OCI-LY7 (cell line): Measurements from ENCODE around the gene TCEA3. TPM values are rescaled to one million over a fixed set of nuclear protein-coding genes. Genes with fewer than 3 reads are reported as not detected.

Experiments
- BruUV-seq: library from RNA; stranded (reverse); fragments of 400-500 nt; replicated peaks from 2 replicates; lab custom pipeline; 2021; lab: Mats Ljungman, UMichigan
- CTCF ChIA-PET: fragments of 300-600 bp; sonication (Branson Sonifier 250); formaldehyde crosslinking; loops from one replicate; lab custom pipeline; 2022; ENCODE audit warnings: antibody characterized with exemption; ENCODE audit not compliant: unreplicated experiment; lab: Charles Lee
- POLR2A ChIA-PET: fragments of 300-600 bp; sonication (Branson Sonifier 250); formaldehyde crosslinking; loops from one replicate; lab custom pipeline; 2022; ENCODE audit warnings: antibody characterized with exemption; lab: Charles Lee
- DNase-seq: peaks from one replicate; pipeline ENCODE4 v3.0.0-alpha.2; 2015; ENCODE audit warnings: low spot score
- H2AFZ ChIP-seq: fragments of 200-600 bp; sonication (generic), shearing (Covaris generic); 2 replicates; pipeline ENCODE4 v1.6.1; 2014; ENCODE audit warnings: mild to moderate bottlenecking, antibody characterized with exemption, low read length, moderate library complexity
- H3K27ac ChIP-seq: fragments of 200-600 bp; sonication (generic); 2 replicates; pipeline ENCODE4 v1.5.1; 2014; ENCODE audit warnings: mixed run types, low read depth, mild to moderate bottlenecking, moderate library complexity, low read length, inconsistent platforms; ENCODE audit not compliant: poor library complexity, severe bottlenecking
- H3K36me3 ChIP-seq: fragments of 200-600 bp; sonication (generic); 2 replicates; pipeline ENCODE4 v1.6.1; 2014; ENCODE audit warnings: mild to moderate bottlenecking, antibody characterized with exemption, low read length, moderate library complexity, mixed read lengths; ENCODE audit not compliant: insufficient read depth
- H3K4me1 ChIP-seq: fragments of 200-600 bp; sonication (generic); 2 replicates; pipeline ENCODE4 v1.5.1; 2014; ENCODE audit warnings: mild to moderate bottlenecking, low read length; ENCODE audit not compliant: insufficient read depth, poor library complexity, severe bottlenecking
- H3K4me2 ChIP-seq: fragments of 200-600 bp; sonication (generic); 2 replicates; pipeline ENCODE4 v1.6.1; 2014; ENCODE audit warnings: mild to moderate bottlenecking, low read length
- H3K4me3 ChIP-seq: fragments of 200-600 bp; sonication (generic); 2 replicates; pipeline ENCODE4 v1.5.1; 2014; ENCODE audit warnings: mild to moderate bottlenecking, low read depth, low read length; ENCODE audit not compliant: poor library complexity, severe bottlenecking
- H3K79me2 ChIP-seq: fragments of 200-600 bp; sonication (generic); 2 replicates; pipeline ENCODE4 v1.6.1; 2016; ENCODE audit warnings: low read depth, mild to moderate bottlenecking, low read length, moderate library complexity, mixed read lengths; ENCODE audit not compliant: insufficient read depth
- H3K9me2 ChIP-seq: fragments of 200-600 bp; sonication (generic); 2 replicates; pipeline ENCODE4 v1.6.1; 2016; ENCODE audit warnings: mild to moderate bottlenecking, low read length, mixed read lengths; ENCODE audit not compliant: insufficient read depth
- H3K9me3 ChIP-seq: fragments of 200-600 bp; sonication (generic); 2 replicates; pipeline ENCODE4 v1.6.1; 2014; ENCODE audit warnings: mild to moderate bottlenecking, mixed run types, low read length, mixed read lengths
- H4K20me1 ChIP-seq: fragments of 200-600 bp; sonication (generic); 2 replicates; pipeline ENCODE4 v1.6.1; 2014; ENCODE audit warnings: mild to moderate bottlenecking, antibody characterized with exemption, low read length, moderate library complexity, mixed read lengths; ENCODE audit not compliant: insufficient read depth
- EZH2phosphoT487 ChIP-seq: fragments of 200-600 bp; sonication (generic); IDR thresholded peaks from 2 replicates; pipeline ENCODE4 v1.6.1; 2018; ENCODE audit warnings: low read depth, borderline replicate concordance, mild to moderate bottlenecking, mixed run types, antibody characterized with exemption, low read length, moderate library complexity, mixed read lengths
- intact Hi-C: fragments of 100-400 bp; cut with micrococcal nuclease; formaldehyde crosslinking; loops from one replicate; pipeline ENCODE4 v1.10.0; 2022; ENCODE audit not compliant: unreplicated experiment
- total RNA-seq, 2 experiments: library from RNA; depleted of rRNA in 1 of 2; stranded (reverse); fragments of >200 nt in 1 of 2; shearing (Covaris generic) in 1 of 2; gene quantifications; 2 replicates each; pipeline ENCODE4 v1.2.3, GENCODE V29; 2014 to 2022
- TF ChIP-seq, protein P1 (sequence below): fragments of 200-600 bp; sonication (generic); conservative IDR thresholded peaks from 2 replicates; pipeline ENCODE4 v1.5.1; 2014; ENCODE audit warnings: mild to moderate bottlenecking, antibody characterized with exemption, low read length, moderate library complexity, mixed read lengths

The TCEA3 gene
- total RNA-seq, 2 experiments from 2014 or later: not detected

DNA sequence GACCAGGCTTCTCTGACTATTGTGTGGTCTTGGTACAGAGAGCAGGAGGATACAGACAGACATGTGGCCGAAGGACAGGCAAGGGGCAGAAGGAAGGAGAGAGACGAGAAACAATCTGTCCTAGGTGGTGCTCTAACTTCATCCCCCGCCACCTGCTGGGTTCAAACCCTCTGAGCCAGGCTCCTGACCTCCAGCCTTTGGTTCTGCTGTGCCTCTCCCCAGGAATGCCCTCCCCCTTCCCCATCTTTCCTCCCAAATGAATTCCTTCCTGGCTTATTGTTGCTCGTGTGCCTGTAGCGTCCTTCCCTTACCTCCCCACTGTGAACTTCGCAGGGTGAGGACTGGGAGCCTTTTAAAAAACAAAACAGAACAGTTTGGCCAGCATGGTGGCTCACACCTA, 5.4 kb downstream of the TCEA3 start:
- intact Hi-C loops: no loop called here
- H3K27ac ChIP-seq: no peak overlapping the region
- H3K4me3 ChIP-seq: no peak overlapping the region
- no peak for TF ChIP-seq EZH2phosphoT487
- TF ChIP-seq, protein P1, sequence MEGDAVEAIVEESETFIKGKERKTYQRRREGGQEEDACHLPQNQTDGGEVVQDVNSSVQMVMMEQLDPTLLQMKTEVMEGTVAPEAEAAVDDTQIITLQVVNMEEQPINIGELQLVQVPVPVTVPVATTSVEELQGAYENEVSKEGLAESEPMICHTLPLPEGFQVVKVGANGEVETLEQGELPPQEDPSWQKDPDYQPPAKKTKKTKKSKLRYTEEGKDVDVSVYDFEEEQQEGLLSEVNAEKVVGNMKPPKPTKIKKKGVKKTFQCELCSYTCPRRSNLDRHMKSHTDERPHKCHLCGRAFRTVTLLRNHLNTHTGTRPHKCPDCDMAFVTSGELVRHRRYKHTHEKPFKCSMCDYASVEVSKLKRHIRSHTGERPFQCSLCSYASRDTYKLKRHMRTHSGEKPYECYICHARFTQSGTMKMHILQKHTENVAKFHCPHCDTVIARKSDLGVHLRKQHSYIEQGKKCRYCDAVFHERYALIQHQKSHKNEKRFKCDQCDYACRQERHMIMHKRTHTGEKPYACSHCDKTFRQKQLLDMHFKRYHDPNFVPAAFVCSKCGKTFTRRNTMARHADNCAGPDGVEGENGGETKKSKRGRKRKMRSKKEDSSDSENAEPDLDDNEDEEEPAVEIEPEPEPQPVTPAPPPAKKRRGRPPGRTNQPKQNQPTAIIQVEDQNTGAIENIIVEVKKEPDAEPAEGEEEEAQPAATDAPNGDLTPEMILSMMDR: no peak
- no peaks in the 10 kb centered on the region for H3K9me2 ChIP-seq
- no peaks in the 10 kb centered on the region for H3K79me2 ChIP-seq
- H3K4me2 ChIP-seq: no peak overlapping the region
- H3K36me3 ChIP-seq: no peaks in the 10 kb centered on the region
- no peak for DNase-seq
- no peak overlapping the region for H2AFZ ChIP-seq
- no peaks in the 10 kb centered on the region for H3K4me1 ChIP-seq
- CTCF ChIA-PET: no interaction called here
- POLR2A ChIA-PET: no interaction called here
- H4K20me1 ChIP-seq: no peaks in the 10 kb centered on the region
- H3K9me3 ChIP-seq: no peaks in the 10 kb centered on the region
- no TSS peak for BruUV-seq

DNA sequence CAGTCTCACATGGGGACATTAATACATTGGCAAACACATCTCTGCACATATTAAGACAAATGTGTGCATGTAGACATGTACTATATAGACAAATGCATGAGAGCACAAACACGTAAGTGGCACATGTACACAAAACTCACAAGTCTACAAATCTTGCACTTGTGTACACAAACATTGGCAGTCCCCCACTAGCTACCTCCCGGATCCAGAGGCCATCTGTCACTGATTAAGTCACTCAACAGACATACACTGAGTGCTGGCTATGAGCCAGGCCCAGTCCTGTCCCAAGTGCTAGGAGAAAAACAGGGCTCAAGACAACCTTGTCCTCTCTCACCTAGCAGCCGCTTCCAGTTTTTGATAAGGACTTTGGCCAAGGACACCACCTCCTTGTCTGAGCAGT, 7.0 kb downstream of the TCEA3 start:
- Histone ChIP-seq H2AFZ (no peak overlapping the region), H3K4me2 (no peak overlapping the region), H3K79me2 (no peaks in the 10 kb centered on the region), H3K27ac (no peak overlapping the region), H3K4me1 (no peaks in the 10 kb centered on the region), H3K9me2 (no peaks in the 10 kb centered on the region), H4K20me1 (no peaks in the 10 kb centered on the region), H3K4me3 (no peak overlapping the region), H3K36me3 (no peaks in the 10 kb centered on the region), H3K9me3 (no peaks in the 10 kb centered on the region)
- intact Hi-C loops: no loop called here
- no peak for TF ChIP-seq EZH2phosphoT487
- CTCF ChIA-PET: no interaction called here
- POLR2A ChIA-PET: interaction anchor here (0.5 to 0.6 kb wide), 2 partner anchors 97 to 255 kb away, joined by 3 to 5 read pairs; no protein-coding TSS in a partner anchor
- no peak for DNase-seq
- no TSS peak for BruUV-seq

DNA sequence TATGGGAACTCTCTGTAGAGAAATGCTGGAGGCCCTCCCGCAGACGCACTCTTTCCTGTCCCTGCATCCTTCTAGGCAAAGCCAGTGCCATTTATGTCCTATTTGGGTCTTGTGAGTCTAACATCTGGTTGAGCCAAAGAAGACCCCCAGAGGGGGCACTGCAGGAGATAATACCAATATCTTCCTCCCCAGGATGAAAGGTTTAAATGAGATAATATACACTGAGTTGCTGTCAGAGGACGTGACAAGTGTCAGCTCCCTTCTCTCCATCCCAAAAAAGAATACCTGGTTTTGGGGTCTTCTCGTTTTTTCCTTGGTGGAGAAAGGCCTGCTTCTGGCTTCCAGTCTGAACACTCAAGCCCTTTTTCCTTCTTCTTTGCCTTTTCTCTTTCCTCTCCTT, 7.6 kb downstream of the TCEA3 start:
- H3K9me3 ChIP-seq: no peaks in the 10 kb centered on the region
- H3K9me2 ChIP-seq: no peaks in the 10 kb centered on the region
- no peak overlapping the region for H3K4me2 ChIP-seq
- BruUV-seq: no TSS peak
- no peak overlapping the region for H3K27ac ChIP-seq
- no peak overlapping the region for H3K4me3 ChIP-seq
- no peak overlapping the region for H2AFZ ChIP-seq
- H3K36me3 ChIP-seq: no peaks in the 10 kb centered on the region
- H4K20me1 ChIP-seq: no peaks in the 10 kb centered on the region
- H3K79me2 ChIP-seq: no peaks in the 10 kb centered on the region
- POLR2A ChIA-PET: interaction anchor here (0.5 kb wide), 1 partner anchor 97 kb away, joined by 3 read pairs; no protein-coding TSS in a partner anchor
- no peak for DNase-seq
- no peaks in the 10 kb centered on the region for H3K4me1 ChIP-seq
- intact Hi-C loops: no loop called here
- CTCF ChIA-PET: no interaction called here
- TF ChIP-seq, protein P1: no peak
